ENCODE data around the gene CCL15.
"Not testable (repeated sequence)": the region's sequence is repeated elsewhere in the genome, so short reads cannot be mapped to it uniquely, and the experiment has no call there.

CCL15 gene, protein sequence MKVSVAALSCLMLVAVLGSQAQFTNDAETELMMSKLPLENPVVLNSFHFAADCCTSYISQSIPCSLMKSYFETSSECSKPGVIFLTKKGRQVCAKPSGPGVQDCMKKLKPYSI

GRCh38 chr17:36001110-36001771, at the start of gene CCL15:
CCL15 (minus strand) TSS chr17:36001553; CDS start chr17:36001492, 61 bp downstream.
- no peak for DNase-seq

DNA sequence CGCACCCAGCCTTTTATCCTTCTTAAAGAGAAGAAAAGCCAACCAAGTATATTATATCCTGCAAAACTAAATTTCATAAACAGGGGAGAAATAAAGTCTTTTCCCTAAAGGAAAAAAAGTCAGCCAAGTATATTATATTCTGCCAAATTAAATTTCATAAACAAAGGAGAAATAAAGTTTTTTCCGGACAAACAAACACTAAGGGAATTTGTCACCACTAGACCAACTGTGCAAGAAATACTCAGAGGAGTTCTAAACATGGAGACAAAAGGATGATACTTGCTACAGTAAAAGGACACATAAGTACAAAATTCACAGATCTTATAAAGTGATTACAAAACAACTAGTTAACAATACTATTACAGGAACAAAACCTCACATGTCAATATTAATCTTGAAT, 48.3 kb upstream of the CCL15 start:
- no peak for DNase-seq

- DNase-seq, result no peak
Observed at GRCh38 chr17:36048066-36048465, 46.7 kb upstream of the CCL15 start.

DNA sequence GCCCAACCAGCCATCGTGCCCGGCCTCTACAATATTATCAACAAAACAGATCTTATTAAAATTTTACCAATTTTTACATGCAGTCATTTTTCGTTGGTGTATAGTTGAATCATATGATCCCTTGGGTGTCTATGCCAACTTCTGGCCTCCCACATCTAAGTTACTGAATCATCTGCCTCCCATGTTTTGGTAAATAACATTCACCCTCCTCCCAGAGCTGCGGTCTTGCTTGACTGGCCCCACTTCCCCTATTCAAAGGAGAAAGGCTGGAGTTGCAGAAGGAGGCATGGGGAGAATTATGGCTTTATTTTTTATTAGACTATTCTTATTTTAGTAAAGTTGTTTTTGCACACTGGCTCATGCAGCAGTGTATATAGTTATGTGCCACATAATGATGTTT, 34.9 kb upstream of the CCL15 start:
- no peak for DNase-seq

DNA sequence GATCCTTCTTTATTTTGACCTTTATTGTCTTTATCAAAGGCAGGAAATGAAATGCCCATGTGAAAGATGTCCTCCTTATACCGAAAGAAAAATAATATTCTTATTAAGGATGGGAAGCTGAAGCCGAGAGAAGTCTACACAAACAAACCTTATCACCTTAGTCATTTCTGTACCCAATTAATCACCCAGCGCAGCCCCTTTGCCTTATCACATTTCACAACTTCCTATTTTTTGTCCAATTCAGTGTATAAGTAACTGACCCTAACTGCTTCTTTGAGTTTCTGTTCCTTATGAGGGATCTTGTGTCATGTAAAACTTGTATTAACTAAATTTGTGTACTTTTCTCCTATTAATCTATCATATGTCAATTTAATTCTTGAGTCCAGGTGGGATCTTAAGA, 32.8 kb upstream of the CCL15 start:
- DNase-seq, result no peak

GRCh38 chr17:36030956-36031355, 29.6 kb upstream of the CCL15 start:
- DNase-seq, result no peak

GRCh38 chr17:36027761-36028160, 26.4 kb upstream of the CCL15 start:
- no peak for DNase-seq

- no peak for DNase-seq
Observed at GRCh38 chr17:36024106-36024869, 22.9 kb upstream of the CCL15 start.

GRCh38 chr17:36019423-36019822, 18.1 kb upstream of the CCL15 start:
- DNase-seq, result no peak

DNA sequence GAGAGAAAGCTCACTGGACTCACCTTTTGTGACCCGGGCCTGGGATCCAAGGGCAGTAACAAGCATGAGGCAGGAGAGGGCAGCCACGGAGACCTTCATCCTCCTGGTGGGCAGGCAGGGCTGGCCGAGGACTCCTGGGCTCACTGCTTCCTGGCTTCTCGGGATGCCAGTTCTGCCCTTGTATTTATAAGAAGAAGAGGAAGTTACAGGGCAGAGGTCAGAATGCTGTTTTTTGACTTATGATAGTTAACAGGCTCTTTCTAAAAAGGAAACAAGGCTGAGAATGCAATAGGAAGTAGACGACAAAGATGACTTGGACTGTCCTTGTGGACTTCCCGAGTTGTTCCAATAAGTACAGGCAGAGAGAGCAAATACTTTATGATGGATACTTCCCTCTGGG, 16.4 kb upstream of the CCL15 start, which contains the start of gene CCL23:
TSS of gene CCL23 (minus strand) at position 174 of the 400 bp plus-strand sequence. CDS start at position 99, 75 bp downstream.
- DNase-seq, result no peak

DNA sequence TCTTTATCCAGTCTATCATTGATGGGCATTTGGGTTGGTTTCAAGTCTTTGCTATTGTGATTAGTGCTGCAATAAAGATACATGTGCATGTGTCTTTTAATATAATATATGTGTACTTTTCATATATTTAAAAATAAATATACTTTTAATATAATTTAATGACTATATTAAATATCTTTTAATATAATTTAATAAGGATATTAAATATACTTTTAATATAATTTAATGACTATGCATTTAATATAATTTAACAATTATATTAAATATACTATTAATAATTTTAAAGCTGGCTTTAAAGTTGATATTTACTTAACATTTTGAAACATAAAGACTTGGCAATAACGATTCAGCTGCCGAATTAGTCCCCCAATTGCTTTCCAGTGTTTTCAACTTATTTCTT, 15.2 kb upstream of the CCL15 start:
- DNase-seq, result no peak

DNA sequence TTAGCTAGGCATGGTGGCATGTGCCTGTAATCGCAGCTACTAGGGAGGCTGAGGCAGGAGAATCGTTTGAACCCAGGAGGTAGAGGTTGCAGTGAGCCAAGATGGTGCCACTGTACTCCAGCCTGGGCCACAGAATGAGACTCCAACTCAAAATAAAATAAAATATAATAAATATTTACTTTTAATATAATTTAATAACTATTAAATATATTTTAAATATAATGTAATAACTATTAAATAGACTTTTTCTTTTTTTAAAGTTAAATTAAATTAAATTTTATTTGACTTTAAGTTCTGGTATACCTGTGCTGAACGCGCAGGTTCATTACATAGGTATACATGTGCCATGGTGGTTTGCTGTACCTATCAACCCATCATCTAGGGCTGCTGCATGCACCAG, 14.5 kb upstream of the CCL15 start:
- not testable (repeated sequence) for DNase-seq

DNA sequence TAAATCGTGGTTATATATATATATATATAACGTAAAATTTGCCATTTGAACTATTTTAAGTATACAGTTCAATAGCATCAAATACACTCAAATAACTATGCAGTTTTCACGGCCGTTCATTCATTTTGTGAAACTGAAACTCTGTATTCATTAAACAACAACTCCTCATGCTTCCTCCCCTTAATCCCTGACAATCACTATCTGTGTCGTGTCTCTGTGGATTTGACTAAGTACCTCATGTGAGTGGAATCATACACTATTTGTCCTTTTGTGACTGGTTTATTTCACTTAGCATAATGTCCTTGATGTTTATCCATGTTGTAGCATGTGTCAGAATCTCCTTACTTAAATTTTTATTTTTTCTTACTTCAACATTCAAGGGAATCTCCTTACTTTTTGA, 13.6 kb upstream of the CCL15 start:
- DNase-seq, result no peak

DNA sequence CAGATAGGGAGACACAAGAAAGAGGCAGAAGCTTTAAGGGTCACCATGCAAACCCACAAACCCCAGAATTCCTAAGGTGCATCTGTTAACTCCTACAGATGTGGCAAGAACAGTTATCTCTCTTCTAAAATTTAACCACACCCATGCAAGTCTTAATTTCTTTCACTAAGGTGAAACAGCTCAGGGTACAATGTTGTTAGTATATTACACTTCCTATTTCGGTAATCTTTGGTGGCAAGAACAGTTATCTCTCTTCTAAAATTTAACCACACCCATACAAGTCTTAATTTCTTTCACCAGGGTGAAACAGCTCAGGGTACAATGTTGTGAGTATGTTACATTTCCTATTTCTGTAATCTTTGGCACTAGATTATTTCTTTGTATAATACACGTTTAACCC, 9.8 kb upstream of the CCL15 start:
- DNase-seq, result no peak

DNA sequence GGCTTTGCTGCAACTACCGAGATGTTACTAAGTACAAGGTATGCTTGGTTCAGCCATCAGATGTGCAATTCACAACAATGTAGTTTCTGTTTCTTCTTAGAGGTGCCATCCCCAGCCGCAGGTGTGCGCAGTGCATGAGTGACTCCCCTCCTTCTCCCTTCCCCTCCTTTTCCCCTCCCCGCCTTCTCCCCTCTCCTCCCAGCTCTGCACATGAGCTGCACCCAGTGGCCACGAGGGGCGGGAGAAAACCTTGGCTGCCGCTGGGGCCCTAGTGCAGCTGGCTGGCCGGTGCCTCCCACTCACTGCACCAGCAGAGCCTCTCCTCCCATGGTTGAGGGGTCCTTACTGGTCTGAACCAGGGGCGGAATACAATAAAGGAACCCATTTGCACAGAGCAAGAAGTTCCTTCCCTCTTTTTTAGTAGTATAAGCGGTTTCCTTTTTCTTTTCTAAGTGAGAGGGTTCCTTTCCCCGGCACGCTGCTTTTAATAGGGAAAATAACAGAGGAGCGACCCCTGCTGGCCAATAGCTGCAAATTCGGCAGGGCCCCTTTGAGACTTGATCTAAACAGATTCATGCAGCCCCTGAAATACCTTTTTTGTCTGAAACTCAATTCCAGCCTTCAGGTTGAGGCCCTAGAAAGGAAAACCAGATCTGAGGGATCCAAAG, 7.8 kb upstream of the CCL15 start:
- no peak for DNase-seq

GRCh38 chr17:36004594-36005108, 3.3 kb upstream of the CCL15 start:
- no peak for DNase-seq

- DNase-seq, result no peak
Observed at GRCh38 chr17:36002631-36003030, 1.3 kb upstream of the CCL15 start.

- DNase-seq, result no peak
Observed at GRCh38 chr17:36001862-36002603, 680 bp upstream of the CCL15 start.

- no peak for DNase-seq
Observed at GRCh38 chr17:36000732-36001109, 632 bp downstream of the CCL15 start.

DNA sequence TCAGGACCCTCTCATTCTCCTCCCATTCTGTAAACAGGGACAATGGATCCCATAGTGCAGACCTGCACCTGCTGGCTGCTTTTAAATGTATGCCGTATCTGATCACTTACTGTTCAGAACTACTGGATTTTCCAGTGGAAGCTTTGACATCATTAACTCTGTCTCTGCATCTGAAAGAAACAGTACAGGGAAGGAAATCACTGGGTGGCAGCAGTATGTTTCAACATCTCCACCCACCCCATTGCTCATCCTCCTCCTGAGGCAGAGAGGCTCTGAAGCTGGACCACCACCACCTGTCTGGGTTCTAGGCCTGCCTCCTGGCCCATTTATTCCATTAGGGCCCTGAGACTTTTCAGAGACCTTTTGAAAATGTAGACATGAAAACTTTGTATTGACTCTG, 2.6 kb downstream of the CCL15 start:
- no peak for DNase-seq

- DNase-seq, result no peak
Observed at GRCh38 chr17:35998018-35998545, 3.3 kb downstream of the CCL15 start.

DNA sequence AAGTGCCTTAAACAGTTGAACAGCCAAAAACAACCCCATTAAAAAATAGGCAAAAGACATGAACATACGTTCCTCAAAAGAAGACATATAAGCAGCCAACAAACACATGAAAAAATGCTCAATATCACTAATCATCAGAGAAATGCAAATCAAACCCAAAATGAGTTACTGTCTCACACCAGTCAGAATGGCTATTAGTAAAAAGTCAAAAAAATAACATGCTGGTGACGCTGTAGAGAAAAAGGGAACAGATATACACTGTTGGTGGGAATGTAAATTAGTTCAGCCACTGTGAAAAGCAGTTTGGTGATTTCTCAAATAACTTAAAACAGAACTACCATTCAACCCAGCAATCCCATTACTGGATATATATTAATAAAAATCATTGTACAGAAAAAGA, 6.0 kb downstream of the CCL15 start:
- DNase-seq, result not testable (repeated sequence)
